ENCODE measurements around the gene PRKAA2. TPM values are rescaled to one million over a fixed set of nuclear protein-coding genes. Genes with fewer than 3 reads are reported as not detected.

PRKAA2 gene
- total and polyA plus RNA-seq, 2 donors (not counting 1 experiment from before 2014, with no cell fraction given), result 3.1 to 7.1 TPM

GRCh38 chr1:56703747-56704146 lies 58.6 kb downstream of the PRKAA2 start:
- Histone ChIP-seq H3K79me2 (ENCODE audit: control insufficient read depth, insufficient read depth, low read length) (no peaks in the 10 kb centered on the region), H3K36me3 (ENCODE audit: control insufficient read depth, insufficient read depth, low read length) (no peaks in the 10 kb centered on the region), H3K27ac (ENCODE audit: insufficient read depth, low read length) (no peak overlapping the region)

GRCh38 chr1:56707379-56707778 lies 62.3 kb downstream of the PRKAA2 start:
- DNase-seq (ENCODE audit: low read depth in 2 of 2), result no peak
- no peaks in the 10 kb centered on the region for H3K27me3 ChIP-seq (ENCODE audit: control insufficient read depth, insufficient read depth, low read length)
- peaks cover 3% of the 10 kb centered on the region for H3K4me1 ChIP-seq (ENCODE audit: control insufficient read depth, extremely low read depth, insufficient read depth, low read length)
- H3K9me3 ChIP-seq (ENCODE audit: control insufficient read depth, insufficient read depth, low read depth, low read length), result no peaks in the 10 kb centered on the region
- no peak overlapping the region for H3K9ac ChIP-seq (ENCODE audit: insufficient read depth, low read length)
- no peak overlapping the region for H3K4me2 ChIP-seq (ENCODE audit: extremely low read depth, insufficient read depth, low read length)
- no peaks in the 10 kb centered on the region for H3K36me3 ChIP-seq (ENCODE audit: control insufficient read depth, insufficient read depth, low read length)
- no peaks in the 10 kb centered on the region for H3K79me2 ChIP-seq (ENCODE audit: control insufficient read depth, insufficient read depth, low read length)
- H3K27ac ChIP-seq (ENCODE audit: insufficient read depth, low read length), result no peak overlapping the region
- TF ChIP-seq CTCF (conservative IDR thresholded peaks at IDR 0.05 in 1 of 2, IDR thresholded peaks at IDR 0.05 in 1 of 2; ENCODE audit: low read depth in 1 of 2, low read length in 2 of 2) (no peak), EZH2 (IDR thresholded peaks at IDR 0.05; ENCODE audit: low read length, missing control alignments) (no peak)
- H2AFZ ChIP-seq (ENCODE audit: low read length), result no peak overlapping the region
- H3K4me3 ChIP-seq (replicated peaks in 1 of 4; ENCODE audit: control extremely low read depth in 1 of 4, insufficient read depth in 1 of 4, low read depth in 3 of 4, low read length in 4 of 4), result no peak overlapping the region
- no peaks in the 10 kb centered on the region for H4K20me1 ChIP-seq (ENCODE audit: control insufficient read depth, extremely low read depth, insufficient read depth, low read length)

More at GRCh38 chr1:56703747-56704146, 58.6 kb downstream of the PRKAA2 start:
- Histone ChIP-seq H3K4me2 (ENCODE audit: extremely low read depth, insufficient read depth, low read length) (no peak overlapping the region), H3K4me3 (replicated peaks in 1 of 4; ENCODE audit: control extremely low read depth in 1 of 4, insufficient read depth in 1 of 4, low read depth in 3 of 4, low read length in 4 of 4) (no peak overlapping the region), H3K9ac (ENCODE audit: insufficient read depth, low read length) (no peak overlapping the region), H2AFZ (ENCODE audit: low read length) (no peak overlapping the region), H3K27me3 (ENCODE audit: control insufficient read depth, insufficient read depth, low read length) (no peaks in the 10 kb centered on the region), H3K4me1 (ENCODE audit: control insufficient read depth, extremely low read depth, insufficient read depth, low read length) (no peaks in the 10 kb centered on the region), H4K20me1 (ENCODE audit: control insufficient read depth, extremely low read depth, insufficient read depth, low read length) (no peaks in the 10 kb centered on the region), H3K9me3 (ENCODE audit: control insufficient read depth, insufficient read depth, low read depth, low read length) (no peaks in the 10 kb centered on the region)
- no peak for TF ChIP-seq EZH2 (IDR thresholded peaks at IDR 0.05; ENCODE audit: low read length, missing control alignments)
- DNase-seq (ENCODE audit: low read depth in 2 of 2), result no peak

GRCh38 chr1:56709269-56709880 lies 64.3 kb downstream of the PRKAA2 start:
- H3K9me3 ChIP-seq (ENCODE audit: control insufficient read depth, insufficient read depth, low read depth, low read length), result no peaks in the 10 kb centered on the region

More at GRCh38 chr1:56709269-56709880, 64.3 kb downstream of the PRKAA2 start:
- peak; percentile 51 to 76 for DNase-seq (ENCODE audit: low read depth in 2 of 2)
- peaks cover 3% of the 10 kb centered on the region for H3K4me1 ChIP-seq (ENCODE audit: control insufficient read depth, extremely low read depth, insufficient read depth, low read length)
- H3K79me2 ChIP-seq (ENCODE audit: control insufficient read depth, insufficient read depth, low read length), result no peaks in the 10 kb centered on the region
- H3K27ac ChIP-seq (ENCODE audit: insufficient read depth, low read length), result no peak overlapping the region
- H4K20me1 ChIP-seq (ENCODE audit: control insufficient read depth, extremely low read depth, insufficient read depth, low read length), result no peaks in the 10 kb centered on the region
- no peak overlapping the region for H3K4me2 ChIP-seq (ENCODE audit: extremely low read depth, insufficient read depth, low read length)
- H3K27me3 ChIP-seq (ENCODE audit: control insufficient read depth, insufficient read depth, low read length), result no peaks in the 10 kb centered on the region
- H3K36me3 ChIP-seq (ENCODE audit: control insufficient read depth, insufficient read depth, low read length), result no peaks in the 10 kb centered on the region
- no peak overlapping the region for H3K4me3 ChIP-seq (replicated peaks in 1 of 4; ENCODE audit: control extremely low read depth in 1 of 4, insufficient read depth in 1 of 4, low read depth in 3 of 4, low read length in 4 of 4)
- TF ChIP-seq EZH2 (IDR thresholded peaks at IDR 0.05; ENCODE audit: low read length, missing control alignments) (no peak), CTCF (conservative IDR thresholded peaks at IDR 0.05 in 1 of 2, IDR thresholded peaks at IDR 0.05 in 1 of 2; ENCODE audit: low read depth in 1 of 2, low read length in 2 of 2) (peak; percentile 47 to 48)
- no peak overlapping the region for H2AFZ ChIP-seq (ENCODE audit: low read length)
- no peak overlapping the region for H3K9ac ChIP-seq (ENCODE audit: insufficient read depth, low read length)
